KOPT-K1 (cell line): ENCODE results near the gene CD302.

Experiments used
- H3K27ac ChIP-seq: fragments of 200-600 bp; sonication (generic); 2 replicates; pipeline ENCODE4 v1.5.1; 2016; ENCODE audit warnings: antibody characterized with exemption, mild to moderate bottlenecking, low read depth, low read length; ENCODE audit not compliant: poor library complexity, severe bottlenecking
- H3K36me3 ChIP-seq: fragments of 200-600 bp; sonication (generic); 2 replicates; pipeline ENCODE4 v1.5.1; 2017; ENCODE audit warnings: antibody characterized with exemption, mild to moderate bottlenecking, low read length, moderate library complexity; ENCODE audit not compliant: insufficient read depth
- H3K9me3 ChIP-seq: fragments of 200-600 bp; sonication (generic); 2 replicates; pipeline ENCODE4 v1.5.1; 2017; ENCODE audit warnings: antibody characterized with exemption, low read length, mild to moderate bottlenecking; ENCODE audit not compliant: insufficient read depth, poor library complexity, severe bottlenecking

Gene CD302

DNA sequence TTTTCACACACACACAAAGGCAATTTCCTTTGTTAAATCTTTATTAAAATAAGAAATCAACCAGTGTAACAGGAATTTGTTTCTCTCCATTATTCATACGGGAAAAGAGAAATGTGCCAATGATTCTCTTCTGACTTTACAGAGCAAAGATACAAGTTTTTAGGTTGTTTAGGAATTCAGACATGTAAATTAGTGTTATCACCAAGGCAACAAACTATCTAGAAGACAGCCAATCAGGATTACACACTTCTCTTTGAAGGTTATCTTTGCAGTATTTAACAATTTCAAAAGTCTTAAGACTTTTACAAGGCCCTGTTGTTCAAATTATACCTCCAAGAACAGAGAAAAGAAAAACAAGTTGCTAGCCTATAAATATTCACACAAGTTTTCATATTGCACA lies 14.5 kb downstream of the CD302 start:
- Histone ChIP-seq H3K36me3 (no peaks in the 10 kb centered on the region), H3K27ac (no peak overlapping the region), H3K9me3 (no peaks in the 10 kb centered on the region)

DNA sequence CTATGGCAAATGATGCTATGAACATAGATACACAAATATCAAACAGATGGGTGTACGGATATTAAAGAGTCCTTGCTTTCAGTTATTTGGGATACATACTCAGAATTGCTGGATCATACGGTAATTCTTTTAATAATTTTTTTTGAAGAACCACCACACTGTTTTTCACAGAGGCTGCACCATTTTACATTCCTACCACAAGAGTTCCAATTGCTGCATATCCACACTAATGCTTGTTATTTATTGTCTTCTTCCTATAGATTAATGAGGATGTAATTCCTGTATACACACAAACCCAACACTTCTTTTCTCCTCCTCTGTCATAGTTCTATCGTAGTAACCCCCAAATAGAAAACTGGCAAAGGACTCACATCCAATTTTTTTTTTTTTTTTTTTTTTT lies 21.7 kb downstream of the CD302 start:
- H3K9me3 ChIP-seq: no peaks in the 10 kb centered on the region
- H3K27ac ChIP-seq: no peak overlapping the region
- H3K36me3 ChIP-seq: peaks cover 27% of the 10 kb centered on the region

DNA sequence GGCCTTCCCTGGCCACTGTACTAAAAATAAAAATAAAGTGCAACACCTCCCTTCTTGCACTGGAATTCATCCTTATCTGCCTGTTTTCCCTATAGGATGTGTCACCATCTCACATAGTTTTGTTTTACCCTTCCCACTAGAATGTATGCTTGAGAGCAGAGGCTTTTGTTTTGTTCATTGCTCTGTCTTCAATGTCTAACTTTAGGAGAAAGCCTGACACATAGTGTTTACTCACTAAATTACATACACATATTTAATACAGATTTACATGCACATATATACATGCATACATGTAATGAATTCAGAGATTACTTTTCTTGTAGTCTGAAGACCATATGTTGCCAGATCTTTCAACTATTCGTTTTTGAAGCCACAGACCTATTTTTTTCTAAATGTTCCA lies 23.0 kb downstream of the CD302 start:
- no peaks in the 10 kb centered on the region for H3K9me3 ChIP-seq
- peaks cover 40% of the 10 kb centered on the region for H3K36me3 ChIP-seq
- no peak overlapping the region for H3K27ac ChIP-seq

DNA sequence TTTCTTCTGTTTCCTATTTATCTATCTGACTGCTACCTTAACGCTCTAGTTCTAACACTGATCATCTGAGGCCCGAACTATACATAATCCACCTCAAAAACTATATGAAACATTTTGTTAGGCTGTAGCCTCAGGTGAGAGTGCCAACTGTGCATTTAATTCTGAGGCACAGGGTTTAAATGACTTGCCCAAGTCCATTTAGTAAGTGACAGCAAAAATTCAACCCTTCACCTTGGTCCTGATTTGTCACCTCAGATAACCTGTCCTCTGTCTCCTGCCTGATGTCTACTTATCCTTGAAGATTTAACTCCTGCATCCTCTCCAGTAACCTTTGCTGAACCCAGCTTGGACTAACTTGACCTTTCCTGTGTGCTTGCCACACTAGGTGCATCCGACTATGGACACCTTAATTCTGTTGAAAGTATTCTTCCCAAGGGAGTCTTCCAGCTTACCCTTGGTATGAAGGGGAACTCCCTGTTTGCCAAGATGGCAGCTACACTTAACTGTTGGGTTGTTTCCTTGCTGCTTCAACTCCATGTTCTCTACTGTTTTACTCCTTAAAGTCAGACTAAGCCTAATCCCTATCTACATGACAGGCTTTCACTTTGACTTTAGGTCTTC lies 23.5 kb downstream of the CD302 start:
- H3K27ac ChIP-seq: no peak overlapping the region
- no peaks in the 10 kb centered on the region for H3K9me3 ChIP-seq
- H3K36me3 ChIP-seq: peaks cover 45% of the 10 kb centered on the region

DNA sequence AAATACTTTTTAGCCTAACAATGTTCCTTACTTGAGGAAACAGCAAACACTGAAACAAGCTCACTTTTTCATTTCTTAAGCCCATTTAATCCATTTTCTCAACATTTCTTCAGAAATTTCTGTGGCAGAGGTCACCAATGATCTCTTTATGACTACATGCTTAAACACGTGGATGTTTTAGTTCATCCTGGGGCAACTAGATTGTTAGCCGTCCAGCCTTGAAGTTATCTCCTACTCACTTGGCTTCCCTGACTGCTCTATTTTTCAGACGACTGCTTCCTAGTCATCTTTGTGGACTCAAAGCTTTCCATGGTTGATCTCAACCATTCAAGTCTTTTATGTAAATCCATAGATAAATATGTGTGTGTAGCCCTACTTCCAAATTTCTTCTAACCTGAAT lies 24.1 kb downstream of the CD302 start:
- H3K36me3 ChIP-seq: peaks cover 51% of the 10 kb centered on the region
- H3K27ac ChIP-seq: no peak overlapping the region
- H3K9me3 ChIP-seq: no peaks in the 10 kb centered on the region

DNA sequence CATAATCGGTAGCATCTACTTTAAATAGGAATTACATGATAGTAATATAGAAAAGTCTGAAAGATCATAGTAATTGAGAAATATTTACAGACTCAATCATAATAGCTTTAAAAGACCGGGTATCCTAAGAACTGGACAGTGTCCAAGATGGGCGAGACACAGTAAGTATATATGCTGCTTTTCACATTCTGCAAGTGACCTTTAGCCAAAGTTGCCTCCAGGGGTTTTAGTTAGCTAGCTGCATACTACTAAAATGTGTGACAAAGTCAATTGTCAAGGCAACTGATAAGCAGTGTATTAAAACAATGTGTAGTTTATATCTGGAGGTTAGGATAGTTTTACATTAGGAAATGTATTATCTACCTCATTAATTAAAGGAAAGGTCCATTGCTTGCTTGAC lies 24.6 kb downstream of the CD302 start:
- Histone ChIP-seq H3K9me3 (no peaks in the 10 kb centered on the region), H3K36me3 (peaks cover 56% of the 10 kb centered on the region), H3K27ac (no peak overlapping the region)

DNA sequence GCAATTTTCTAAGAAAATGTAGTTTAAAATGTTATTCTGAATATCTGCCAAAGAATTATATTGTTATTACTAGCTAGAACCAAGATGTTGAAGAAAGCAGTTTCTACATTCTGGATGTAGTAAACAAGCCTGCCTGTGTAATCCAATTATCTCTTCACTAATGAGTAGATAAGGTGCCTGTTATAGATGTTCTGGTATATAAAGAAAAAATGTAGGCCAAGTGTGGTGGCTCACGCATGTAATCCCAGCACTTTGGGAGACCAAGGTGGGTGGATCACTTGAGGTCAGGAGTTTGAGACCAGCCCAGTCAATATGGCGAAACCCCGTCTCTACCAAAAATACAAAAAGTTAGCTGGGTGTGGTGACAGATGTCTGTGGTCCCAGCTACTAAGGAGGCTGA lies 28.9 kb downstream of the CD302 start:
- Histone ChIP-seq H3K9me3 (no peaks in the 10 kb centered on the region), H3K36me3 (peaks cover 98% of the 10 kb centered on the region)

DNA sequence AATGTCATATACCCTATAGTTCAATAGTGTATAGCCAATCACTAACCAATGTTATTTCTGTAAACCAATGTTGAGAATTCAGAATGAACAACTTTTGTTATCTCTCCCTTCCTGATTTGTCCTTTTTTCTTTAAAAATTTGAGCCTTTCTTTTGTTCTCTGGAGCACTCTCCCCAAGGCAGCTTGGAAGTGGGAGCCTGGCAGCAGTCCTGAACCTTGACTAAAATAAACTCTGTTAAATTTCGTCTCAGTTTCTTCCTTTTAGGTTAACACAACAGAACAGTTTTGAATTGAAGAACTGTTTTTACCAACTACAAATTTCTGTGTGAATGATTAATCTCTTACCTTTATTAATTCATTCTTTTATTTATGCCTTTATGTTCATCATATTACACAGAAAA lies 35.9 kb downstream of the CD302 start:
- H3K27ac ChIP-seq: no peak overlapping the region
- H3K9me3 ChIP-seq: no peaks in the 10 kb centered on the region
- peaks cover 100% of the 10 kb centered on the region for H3K36me3 ChIP-seq

More for the DNA sequence above, 28.9 kb downstream of the CD302 start:
- no peak overlapping the region for H3K27ac ChIP-seq

DNA sequence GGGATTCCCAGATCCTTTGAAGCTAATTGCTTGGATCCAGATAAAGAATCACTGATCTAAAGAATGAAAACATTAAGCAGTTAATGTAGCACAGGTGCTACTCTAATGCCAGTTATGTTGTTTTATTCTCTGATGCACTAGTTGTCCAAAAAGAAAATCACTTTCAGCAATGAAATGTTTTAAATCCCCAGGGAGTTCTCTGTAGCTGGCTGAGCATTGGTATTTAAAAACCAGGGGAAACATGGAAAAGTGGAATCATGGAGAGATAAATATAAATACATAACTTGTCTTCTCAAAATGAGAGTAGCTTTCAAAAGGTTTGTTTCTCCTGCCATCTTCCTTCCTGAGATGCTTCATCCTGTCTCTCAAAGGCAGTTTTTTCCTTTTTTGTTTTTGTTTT lies 37.7 kb downstream of the CD302 start:
- no peak overlapping the region for H3K27ac ChIP-seq
- H3K9me3 ChIP-seq: no peaks in the 10 kb centered on the region
- H3K36me3 ChIP-seq: peaks cover 100% of the 10 kb centered on the region

DNA sequence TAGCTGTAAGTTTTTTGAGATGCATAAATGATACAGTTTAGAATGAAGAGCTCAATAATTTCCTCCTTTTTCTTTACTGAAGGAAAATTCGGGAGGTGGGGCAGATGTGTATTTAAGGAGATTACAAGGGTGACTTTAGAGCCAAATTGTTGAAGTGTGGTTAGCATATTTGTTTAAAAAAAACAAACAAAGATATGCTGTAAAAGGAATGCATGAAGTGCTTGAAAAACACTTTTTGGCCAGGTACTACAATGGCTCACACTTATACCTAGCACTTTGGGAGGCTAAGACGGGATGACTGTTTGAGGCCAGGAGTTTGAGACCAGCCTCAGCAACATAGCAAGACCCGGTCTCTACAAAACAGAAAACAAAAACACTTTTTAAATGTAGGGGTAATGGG lies 38.4 kb downstream of the CD302 start:
- H3K27ac ChIP-seq: no peak overlapping the region
- peaks cover 100% of the 10 kb centered on the region for H3K36me3 ChIP-seq
- H3K9me3 ChIP-seq: no peaks in the 10 kb centered on the region

DNA sequence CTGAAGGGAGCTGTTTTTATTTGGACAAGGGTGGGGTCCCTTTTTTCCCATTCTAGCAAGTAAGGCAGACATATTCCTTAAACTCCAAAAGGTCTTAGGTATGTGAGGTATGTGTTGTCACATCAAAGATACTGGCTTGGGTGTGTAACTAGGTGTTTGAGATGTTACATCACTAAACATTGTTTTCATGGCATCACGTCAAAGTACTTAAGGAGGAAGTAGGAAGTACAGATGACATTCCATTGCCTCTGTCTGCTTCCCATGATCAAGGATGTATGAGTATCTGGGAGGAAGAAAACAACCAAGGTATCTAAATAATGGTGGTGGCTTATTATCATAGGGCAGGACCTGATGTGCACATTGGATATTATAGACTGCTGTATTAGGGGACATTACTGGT lies 39.3 kb downstream of the CD302 start:
- H3K9me3 ChIP-seq: no peaks in the 10 kb centered on the region
- H3K36me3 ChIP-seq: peaks cover 100% of the 10 kb centered on the region
- no peak overlapping the region for H3K27ac ChIP-seq

DNA sequence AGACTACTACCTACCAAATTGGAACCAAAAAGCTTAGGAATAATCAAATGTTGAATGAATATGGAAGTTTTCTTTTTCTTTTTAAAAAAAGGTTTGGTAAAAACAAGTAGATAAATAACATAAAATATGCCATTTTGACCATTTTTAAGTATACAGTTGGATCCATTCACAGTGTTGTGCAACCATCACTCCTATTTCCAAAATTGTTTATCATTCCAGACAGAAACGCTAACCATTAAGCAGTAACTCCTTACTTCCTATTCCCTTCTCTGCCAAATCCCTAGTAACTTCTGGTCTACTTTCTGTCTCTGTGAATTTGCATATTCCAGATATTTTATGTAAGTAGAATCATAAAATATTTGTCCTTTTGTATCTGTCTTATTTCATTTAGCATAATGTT lies 39.8 kb downstream of the CD302 start:
- no peaks in the 10 kb centered on the region for H3K9me3 ChIP-seq
- peaks cover 100% of the 10 kb centered on the region for H3K36me3 ChIP-seq
- no peak overlapping the region for H3K27ac ChIP-seq

DNA sequence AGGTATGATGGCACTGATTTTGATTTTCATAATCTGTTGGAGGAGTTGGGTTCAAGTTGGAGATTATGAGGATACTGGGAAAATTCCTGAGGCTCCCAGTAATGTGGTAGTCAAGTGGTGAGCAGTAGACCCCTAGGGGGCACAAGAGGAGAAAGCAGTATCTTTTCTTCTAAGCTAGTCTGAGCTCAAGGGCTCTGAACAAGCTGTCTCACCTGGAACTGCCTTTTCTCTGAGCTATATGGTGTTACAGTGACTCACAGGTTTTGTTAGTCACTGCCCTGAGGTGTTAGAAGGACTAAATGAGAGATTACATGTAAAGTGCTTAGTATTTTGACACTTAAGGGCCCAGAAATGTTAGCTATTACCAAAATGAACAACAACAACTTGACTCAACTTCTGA lies 42.2 kb downstream of the CD302 start:
- Histone ChIP-seq H3K9me3 (no peaks in the 10 kb centered on the region), H3K36me3 (peaks cover 100% of the 10 kb centered on the region), H3K27ac (no peak overlapping the region)

DNA sequence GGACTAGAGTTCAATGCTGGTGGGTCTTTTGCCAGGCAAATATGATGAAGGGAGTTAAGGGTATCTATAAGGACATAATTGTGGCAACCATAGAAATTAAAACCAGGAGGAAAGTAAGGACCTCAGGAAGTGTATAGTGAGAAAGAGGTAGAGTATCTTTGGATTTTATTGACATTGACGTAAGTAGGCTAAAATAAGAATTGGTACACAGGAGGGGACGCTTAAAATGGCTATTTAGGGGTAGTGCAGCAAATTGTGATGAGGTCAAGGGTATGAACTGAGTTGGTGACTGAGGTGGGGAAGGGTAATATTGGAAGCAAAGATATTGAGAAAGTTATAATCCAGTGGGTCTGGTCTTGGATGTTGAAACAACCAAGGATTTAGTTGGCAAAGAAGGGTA lies 43.0 kb downstream of the CD302 start:
- Histone ChIP-seq H3K9me3 (no peaks in the 10 kb centered on the region), H3K27ac (no peak overlapping the region), H3K36me3 (peaks cover 99% of the 10 kb centered on the region)

DNA sequence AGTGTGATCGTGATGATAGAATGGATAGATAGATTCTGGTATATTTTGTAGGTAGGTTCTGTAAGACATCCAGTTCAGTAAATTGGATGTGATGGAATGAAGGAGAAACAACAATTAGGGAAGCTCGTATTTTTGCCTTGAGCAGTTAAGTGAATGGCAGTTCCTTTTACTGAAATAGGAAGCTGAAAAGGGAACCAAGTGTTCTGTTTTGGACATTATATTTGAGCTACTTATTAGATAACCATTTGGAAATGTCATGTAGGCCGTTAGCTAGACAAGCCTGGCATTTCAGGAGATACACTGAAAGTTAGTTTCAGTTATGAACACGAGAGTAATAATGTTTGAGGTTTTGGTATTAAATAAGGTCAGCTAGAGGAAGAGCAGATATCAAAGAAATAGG lies 44.2 kb downstream of the CD302 start:
- no peaks in the 10 kb centered on the region for H3K9me3 ChIP-seq
- no peak overlapping the region for H3K27ac ChIP-seq
- peaks cover 99% of the 10 kb centered on the region for H3K36me3 ChIP-seq

DNA sequence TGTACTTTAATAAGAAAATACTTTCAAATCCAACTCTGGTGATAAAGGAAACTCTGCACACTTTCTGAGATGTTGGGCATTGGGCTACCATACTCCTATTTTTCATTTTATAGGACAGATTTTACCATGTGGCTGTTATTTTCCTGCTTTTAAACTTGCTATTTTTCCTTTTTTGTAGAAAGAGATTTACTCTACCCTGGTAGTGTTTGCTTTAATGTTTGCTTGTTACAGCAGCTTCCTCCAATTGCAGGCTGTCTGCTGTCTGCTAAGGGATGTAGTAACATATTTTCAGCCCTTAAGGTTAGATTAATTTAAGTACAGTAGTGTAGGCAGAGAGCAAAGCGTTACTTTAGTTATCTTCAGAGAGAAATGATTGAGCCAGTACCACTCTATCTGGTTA lies 47.1 kb downstream of the CD302 start:
- H3K9me3 ChIP-seq: no peaks in the 10 kb centered on the region
- peaks cover 99% of the 10 kb centered on the region for H3K36me3 ChIP-seq
- no peak overlapping the region for H3K27ac ChIP-seq
